NCI-H748 treated with DMSO at 0.1 percent for 48 hours (cell line): ENCODE data around the gene KRT81.
"Not testable (repeated sequence)": the region's sequence is repeated elsewhere in the genome, so short reads cannot be mapped to it uniquely, and the experiment has no call there.

Experiments
- DNase-seq: peaks from one replicate; lab custom pipeline; 2025; lab: John Stamatoyannopoulos, UW

KRT81 gene

DNA sequence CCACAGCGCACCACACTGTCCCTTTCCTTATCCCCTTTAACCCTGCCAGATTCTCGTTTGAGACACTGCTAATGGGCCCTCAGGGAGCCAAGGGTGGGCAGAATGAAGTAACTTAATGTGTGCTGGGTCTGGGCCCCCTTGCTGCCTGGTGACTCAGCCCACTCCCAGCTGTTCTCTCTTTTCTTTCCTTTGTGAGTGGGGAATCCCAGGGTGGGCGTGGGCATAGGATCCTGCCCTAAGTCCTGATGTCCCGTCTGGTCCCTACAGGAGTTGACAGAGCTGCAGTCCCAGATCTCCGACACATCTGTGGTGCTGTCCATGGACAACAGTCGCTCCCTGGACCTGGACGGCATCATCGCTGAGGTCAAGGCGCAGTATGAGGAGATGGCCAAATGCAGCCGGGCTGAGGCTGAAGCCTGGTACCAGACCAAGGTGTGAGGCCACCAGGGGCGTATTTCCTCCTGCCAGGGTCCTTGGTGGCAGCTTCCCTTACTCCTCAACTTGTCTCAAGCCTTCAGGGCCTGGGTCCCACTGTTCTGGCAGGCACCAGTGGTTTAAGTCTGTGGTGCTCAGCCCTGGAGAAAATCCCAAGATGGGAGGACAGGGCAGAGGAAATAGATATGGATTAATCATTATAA is 50.0 kb downstream of the KRT81 start:
- no peak for DNase-seq

DNA sequence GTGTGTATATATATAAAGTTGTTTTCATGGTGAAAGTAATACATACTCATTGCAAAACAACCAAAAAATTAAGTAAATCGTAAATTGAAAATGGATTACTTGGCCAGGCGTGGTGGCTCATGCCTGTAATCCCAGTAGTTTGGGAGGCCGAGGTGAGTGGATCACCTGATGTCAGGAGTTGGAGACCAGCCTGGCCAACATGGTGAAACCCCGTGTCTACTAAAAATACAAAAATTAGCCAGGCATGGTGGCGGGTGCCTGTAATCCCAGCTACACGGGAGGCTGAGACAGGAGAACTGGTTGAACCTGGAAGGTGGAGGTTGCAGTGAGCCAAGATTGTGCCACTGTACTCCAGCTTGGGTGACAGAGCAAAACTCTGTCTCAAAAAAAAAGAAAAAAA is 51.1 kb downstream of the KRT81 start:
- not testable (repeated sequence) for DNase-seq

GRCh38 chr12:52239767-52240166 is 51.6 kb downstream of the KRT81 start:
- DNase-seq = no peak

- DNase-seq = no peak
These were observed 52.3 kb downstream of the KRT81 start for GRCh38 chr12:52238916-52239646.

GRCh38 chr12:52238207-52238840 is 53.0 kb downstream of the KRT81 start:
- DNase-seq = no peak

DNA sequence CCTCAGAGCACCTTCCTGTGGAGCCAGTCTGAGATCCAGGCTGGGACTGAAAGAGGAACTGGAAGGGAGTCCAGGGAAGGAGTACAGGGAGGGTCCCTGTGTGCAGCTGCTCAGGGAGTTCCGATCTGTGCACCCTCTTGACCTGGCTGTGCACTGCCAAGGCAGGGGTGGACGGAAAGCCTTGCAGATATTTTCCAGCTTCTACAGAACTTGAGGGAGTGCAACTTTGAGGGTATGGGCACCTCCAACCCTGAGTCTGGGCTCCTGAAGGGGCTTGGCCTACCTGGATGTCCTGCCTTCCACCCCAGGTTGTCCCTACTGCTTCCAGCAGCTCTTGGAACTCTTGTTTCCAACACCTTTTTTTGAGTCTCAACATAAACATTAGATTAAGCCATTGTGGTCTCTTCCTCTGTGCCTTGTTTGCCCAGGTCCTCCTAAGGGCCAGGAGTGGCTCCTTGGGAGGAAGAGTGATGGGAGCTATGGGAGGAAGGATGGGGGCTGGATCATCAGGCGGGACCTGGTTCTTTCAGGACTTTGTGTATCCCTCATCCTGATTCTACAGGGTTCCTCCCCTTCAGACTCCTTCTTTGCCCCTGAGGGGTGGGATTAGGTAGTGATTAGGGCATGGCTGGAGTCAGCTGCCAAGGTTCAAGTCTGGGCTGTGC is 54.8 kb downstream of the KRT81 start:
- no peak for DNase-seq
